ENCODE data around the gene CD1D. TPM values are rescaled to one million over a fixed set of nuclear protein-coding genes. Genes with fewer than 3 reads are reported as not detected.

Gene CD1D
- total RNA-seq, 1 experiment from 2014 or later = 1.3 TPM

DNA sequence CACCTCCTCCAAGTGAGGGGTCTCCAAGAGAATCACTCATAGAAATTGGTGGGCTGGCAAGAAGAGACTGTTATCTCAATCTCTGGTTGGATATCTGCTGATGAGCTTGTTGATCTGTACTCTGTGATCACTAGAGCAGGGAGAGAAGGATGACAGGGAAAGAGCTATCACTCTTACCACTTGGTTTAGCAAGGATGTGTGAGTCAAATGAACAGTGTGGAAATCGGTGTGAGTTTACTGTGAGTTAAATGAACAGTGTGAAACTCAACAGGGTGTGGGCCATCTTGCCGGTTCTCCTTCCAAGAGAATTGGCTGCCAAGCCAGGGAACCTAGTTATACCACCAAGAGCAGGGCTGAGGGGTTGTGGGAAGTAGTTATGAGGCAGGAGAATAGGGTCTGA lies 33.3 kb upstream of the CD1D start:
- Histone ChIP-seq H3K36me3 (ENCODE audit: insufficient read depth, low read length, poor library complexity, severe bottlenecking) (no peaks in the 10 kb centered on the region), H3K9me3 (ENCODE audit: low read depth, low read length, poor library complexity, severe bottlenecking) (no peaks in the 10 kb centered on the region), H3K27ac (ENCODE audit: low read depth, low read length, poor library complexity, severe bottlenecking) (no peak overlapping the region), H3K27me3 (replicated peaks; ENCODE audit: insufficient read depth, low read depth, low read length, poor library complexity) (no peaks in the 10 kb centered on the region), H3K4me1 (ENCODE audit: insufficient read depth, low read length, poor library complexity, severe bottlenecking) (peaks cover 3% of the 10 kb centered on the region), H3K4me3 (ENCODE audit: low read depth, low read length, poor library complexity, severe bottlenecking) (no peak overlapping the region)
- DNase-seq (ENCODE audit: low spot score) = no peak
- intact Hi-C loops (cut with micrococcal nuclease; ENCODE audit: unreplicated experiment) = no loop called here
- CTCF ChIA-PET = no interaction called here
- POLR2A ChIA-PET (ENCODE audit: low non-redundant PET) = interaction anchor here (0.7 kb wide), 1 partner anchor 16 kb away, joined by 3 read pairs; no protein-coding TSS in a partner anchor
- TF ChIP-seq CTCF (conservative IDR thresholded peaks at IDR 0.05; ENCODE audit: low read depth, low read length) (no peak), EZH2 (IDR thresholded peaks at IDR 0.05; ENCODE audit: borderline replicate concordance, low read depth, low read length, poor library complexity, severe bottlenecking) (no peak)
- BruUV-seq (replicated peaks) = no TSS peak

GRCh38 chr1:158147869-158148268 lies 32.8 kb upstream of the CD1D start:
- POLR2A ChIA-PET (ENCODE audit: low non-redundant PET) = interaction anchor here (0.6 kb wide), 1 partner anchor 187 kb away, joined by 3 read pairs; no protein-coding TSS in a partner anchor
- no TSS peak for BruUV-seq (replicated peaks)
- no peak for TF ChIP-seq CTCF (conservative IDR thresholded peaks at IDR 0.05; ENCODE audit: low read depth, low read length)

DNA sequence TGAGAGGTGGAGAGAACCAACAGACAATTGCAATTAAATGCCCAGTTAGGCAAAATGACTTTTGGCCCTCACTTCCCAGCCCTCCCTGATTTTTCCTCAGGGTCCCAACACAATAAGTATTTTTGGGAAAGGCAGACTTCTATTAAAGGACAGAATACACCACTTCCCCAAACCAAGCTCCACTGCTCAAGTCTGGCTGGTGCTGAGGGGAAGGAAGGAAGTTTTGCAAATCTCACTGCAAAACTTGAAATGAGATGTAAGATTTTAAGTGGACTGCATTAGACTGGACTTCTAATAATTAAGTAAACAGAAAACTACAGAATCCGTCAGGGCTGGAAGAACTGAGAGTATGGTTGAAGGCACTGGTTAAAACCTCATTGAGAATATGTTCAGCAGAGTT lies 32.2 kb upstream of the CD1D start:
- Histone ChIP-seq H3K4me3 (ENCODE audit: low read depth, low read length, poor library complexity, severe bottlenecking) (no peak overlapping the region), H3K4me1 (ENCODE audit: insufficient read depth, low read length, poor library complexity, severe bottlenecking) (peaks cover 3% of the 10 kb centered on the region), H3K27me3 (replicated peaks; ENCODE audit: insufficient read depth, low read depth, low read length, poor library complexity) (no peaks in the 10 kb centered on the region), H3K36me3 (ENCODE audit: insufficient read depth, low read length, poor library complexity, severe bottlenecking) (no peaks in the 10 kb centered on the region), H3K9me3 (ENCODE audit: low read depth, low read length, poor library complexity, severe bottlenecking) (no peaks in the 10 kb centered on the region), H3K27ac (ENCODE audit: low read depth, low read length, poor library complexity, severe bottlenecking) (no peak overlapping the region)
- TF ChIP-seq CTCF (conservative IDR thresholded peaks at IDR 0.05; ENCODE audit: low read depth, low read length) = no peak
- TF ChIP-seq EZH2 (IDR thresholded peaks at IDR 0.05; ENCODE audit: borderline replicate concordance, low read depth, low read length, poor library complexity, severe bottlenecking) = no peak
- DNase-seq (ENCODE audit: low spot score) = no peak
- ChIA-PET POLR2A (ENCODE audit: low non-redundant PET) (interaction anchor here (0.6 kb wide), 1 partner anchor 187 kb away, joined by 3 read pairs; no protein-coding TSS in a partner anchor), CTCF (no interaction called here)
- BruUV-seq (replicated peaks) = no TSS peak
- intact Hi-C loops (cut with micrococcal nuclease; ENCODE audit: unreplicated experiment) = no loop called here

More at GRCh38 chr1:158147869-158148268, 32.8 kb upstream of the CD1D start:
- H3K4me3 ChIP-seq (ENCODE audit: low read depth, low read length, poor library complexity, severe bottlenecking) = no peak overlapping the region
- DNase-seq (ENCODE audit: low spot score) = no peak
- H3K36me3 ChIP-seq (ENCODE audit: insufficient read depth, low read length, poor library complexity, severe bottlenecking) = no peaks in the 10 kb centered on the region
- intact Hi-C loops (cut with micrococcal nuclease; ENCODE audit: unreplicated experiment) = no loop called here
- H3K27ac ChIP-seq (ENCODE audit: low read depth, low read length, poor library complexity, severe bottlenecking) = no peak overlapping the region
- peaks cover 3% of the 10 kb centered on the region for H3K4me1 ChIP-seq (ENCODE audit: insufficient read depth, low read length, poor library complexity, severe bottlenecking)
- H3K9me3 ChIP-seq (ENCODE audit: low read depth, low read length, poor library complexity, severe bottlenecking) = no peaks in the 10 kb centered on the region
- CTCF ChIA-PET = no interaction called here
- H3K27me3 ChIP-seq (replicated peaks; ENCODE audit: insufficient read depth, low read depth, low read length, poor library complexity) = no peaks in the 10 kb centered on the region
